ENCODE measurements around the gene PAK1. TPM values are rescaled to one million over a fixed set of nuclear protein-coding genes. Genes with fewer than 3 reads are reported as not detected.

Gene PAK1
- 0.86 and 0.98 TPM in 2 replicates for total RNA-seq

GRCh38 chr11:77473801-77474683 is at the start of gene PAK1:
Gene PAK1, minus strand, starts transcription at chr11:77474094. Its CDS starts 81,574 bp downstream, at chr11:77392520.

GRCh38 chr11:77301510-77301909 is 172.4 kb downstream of the PAK1 start, which contains the start of gene GDPD4:
Gene GDPD4, minus strand, starts transcription at chr11:77301686. Its CDS starts 16,549 bp downstream, at chr11:77285137.

Other genes starting within 250 kb of the PAK1 start
- not detected in 2 replicates for gene GDPD4, start 172.4 kb downstream of the PAK1 start, total RNA-seq
- 0.19 and 0.33 TPM in 2 replicates for gene AQP11, start 115.9 kb upstream of the PAK1 start, total RNA-seq
- gene CLNS1A, start 163.7 kb upstream of the PAK1 start, total RNA-seq = 90.5 and 92.1 TPM in 2 replicates